H9 (cell line): Measurements from ENCODE around the gene BAIAP2L1. TPM values are rescaled to one million over a fixed set of nuclear protein-coding genes. Genes with fewer than 3 reads are reported as not detected.

Experiments used
- DNase-seq: peaks from one replicate; pipeline ENCODE4 v3.0.0-alpha.2; 2017
- H2AFZ ChIP-seq: one replicate; pipeline ENCODE4 v1.6.1; 2013; ENCODE audit warnings: mild to moderate bottlenecking, low read length, control low read depth, moderate library complexity
- H2AK5ac ChIP-seq: 2 replicates; pipeline ENCODE4 v1.6.1; 2013; ENCODE audit warnings: low read length, control low read depth, mixed read lengths; ENCODE audit not compliant: insufficient read length
- H2BK120ac ChIP-seq: one replicate; pipeline ENCODE4 v1.6.1; 2013; ENCODE audit warnings: low read depth, mild to moderate bottlenecking, low read length, control low read depth, inconsistent platforms; ENCODE audit not compliant: poor library complexity, severe bottlenecking
- H2BK12ac ChIP-seq: 2 replicates; pipeline ENCODE4 v1.6.1; 2013; ENCODE audit warnings: low read length, control low read depth, mixed read lengths, low read depth; ENCODE audit not compliant: insufficient read length
- H2BK15ac ChIP-seq: 2 replicates; pipeline ENCODE4 v1.6.1; 2013; ENCODE audit warnings: low read depth, low read length, control low read depth
- H2BK20ac ChIP-seq: one replicate; pipeline ENCODE4 v1.6.1; 2013; ENCODE audit warnings: low read depth, mild to moderate bottlenecking, low read length, control low read depth, inconsistent platforms; ENCODE audit not compliant: poor library complexity, severe bottlenecking
- H2BK5ac ChIP-seq: 2 replicates; pipeline ENCODE4 v1.6.1; 2013; ENCODE audit warnings: low read length, control low read depth, mixed read lengths; ENCODE audit not compliant: insufficient read length
- H3K14ac ChIP-seq: 2 replicates; pipeline ENCODE4 v1.6.1; 2013; ENCODE audit warnings: low read length, control low read depth; ENCODE audit not compliant: insufficient read depth
- H3K18ac ChIP-seq: 2 replicates; pipeline ENCODE4 v1.6.1; 2013; ENCODE audit warnings: low read depth, mild to moderate bottlenecking, mixed read lengths, low read length, control low read depth; ENCODE audit not compliant: insufficient read length
- H3K23ac ChIP-seq: 2 replicates; pipeline ENCODE4 v1.6.1; 2013; ENCODE audit warnings: low read length, control low read depth, mixed read lengths, low read depth; ENCODE audit not compliant: insufficient read length
- H3K23me2 ChIP-seq: 2 replicates; pipeline ENCODE4 v1.6.1; 2013; ENCODE audit warnings: low read depth, mild to moderate bottlenecking, mixed read lengths, low read length, control low read depth; ENCODE audit not compliant: insufficient read length, poor library complexity, severe bottlenecking
- H3K27ac ChIP-seq: 2 replicates; pipeline ENCODE4 v1.5.1; 2013; ENCODE audit warnings: low read length, control low read depth, mixed read lengths, low read depth; ENCODE audit not compliant: insufficient read length
- H3K27me3 ChIP-seq: 2 replicates; pipeline ENCODE4 v1.6.1; 2013; ENCODE audit warnings: low read length, control low read depth, inconsistent platforms; ENCODE audit not compliant: insufficient read depth
- H3K4ac ChIP-seq: 2 replicates; pipeline ENCODE4 v1.6.1; 2013; ENCODE audit warnings: low read depth, mild to moderate bottlenecking, control low read depth, inconsistent platforms, low read length, moderate library complexity
- H3K4me1 ChIP-seq: 2 replicates; pipeline ENCODE4 v1.6.1; 2013; ENCODE audit warnings: low read length, control low read depth, inconsistent platforms; ENCODE audit not compliant: insufficient read depth
- H3K4me2 ChIP-seq: 2 replicates; pipeline ENCODE4 v1.6.1; 2013; ENCODE audit warnings: low read length, control low read depth, mixed read lengths; ENCODE audit not compliant: insufficient read length, insufficient read depth
- H3K56ac ChIP-seq: 2 replicates; pipeline ENCODE4 v1.6.1; 2013; ENCODE audit warnings: low read depth, mild to moderate bottlenecking, mixed read lengths, low read length, control low read depth; ENCODE audit not compliant: insufficient read length
- H3K79me1 ChIP-seq: 2 replicates; pipeline ENCODE4 v1.6.1; 2013; ENCODE audit warnings: low read depth, mild to moderate bottlenecking, moderate library complexity, low read length, control low read depth, inconsistent platforms; ENCODE audit not compliant: insufficient read depth, poor library complexity, severe bottlenecking
- H3K79me2 ChIP-seq: 2 replicates; pipeline ENCODE4 v1.6.1; 2013; ENCODE audit warnings: low read length, control low read depth, inconsistent platforms; ENCODE audit not compliant: insufficient read depth
- H3K9ac ChIP-seq: 2 replicates; pipeline ENCODE4 v1.6.1; 2013; ENCODE audit warnings: low read length, control low read depth, mixed read lengths; ENCODE audit not compliant: insufficient read length; ENCODE audit errors: extremely low read depth
- H3K9me3 ChIP-seq: one replicate; pipeline ENCODE4 v1.6.1; 2013; ENCODE audit warnings: low read depth, low read length, inconsistent platforms; ENCODE audit not compliant: control insufficient read depth
- H3T11ph ChIP-seq: one replicate; pipeline ENCODE4 v1.6.1; 2013; ENCODE audit warnings: mild to moderate bottlenecking, low read length, control low read depth, inconsistent platforms
- H4K20me1 ChIP-seq: one replicate; pipeline ENCODE4 v1.6.1; 2013; ENCODE audit not compliant: control insufficient read depth, insufficient read length, insufficient read depth
- H4K5ac ChIP-seq: 2 replicates; pipeline ENCODE4 v1.6.1; 2013; ENCODE audit warnings: low read depth, mild to moderate bottlenecking, mixed read lengths, low read length, control low read depth; ENCODE audit not compliant: insufficient read length
- H4K8ac ChIP-seq: replicated peaks from 2 replicates; pipeline ENCODE4 v1.6.1; 2013; ENCODE audit warnings: low read length, control low read depth, mixed read lengths, low read depth; ENCODE audit not compliant: insufficient read length
- H4K91ac ChIP-seq: 2 replicates; pipeline ENCODE4 v1.6.1; 2013; ENCODE audit warnings: low read depth, mild to moderate bottlenecking, moderate library complexity, mixed read lengths, low read length, control low read depth; ENCODE audit not compliant: insufficient read length
- H3K27ac Mint-ChIP-seq, 3 experiments: 2 replicates in 2 of 3; 3 replicates in 1 of 3; pipeline ENCODE4 v1.8.0; 2020 to 2021; ENCODE audit warnings: mixed read lengths in 3 of 3, mild to moderate bottlenecking in 1 of 3, moderate library complexity in 1 of 3
- H3K27me3 Mint-ChIP-seq: 2 replicates; pipeline ENCODE4 v1.8.0; 2021; ENCODE audit warnings: low read depth, mild to moderate bottlenecking, moderate library complexity, mixed read lengths
- H3K36me3 Mint-ChIP-seq, 3 experiments: 2 replicates in 2 of 3; 3 replicates in 1 of 3; pipeline ENCODE4 v1.8.0; 2020 to 2021; ENCODE audit warnings: low read depth in 3 of 3, mixed read lengths in 3 of 3; ENCODE audit not compliant: insufficient read depth in 1 of 3
- H3K4me1 Mint-ChIP-seq, 2 experiments: 2 replicates each; pipeline ENCODE4 v1.8.0; 2020; ENCODE audit warnings: mixed read lengths in 2 of 2
- H3K4me3 Mint-ChIP-seq, 2 experiments: 2 replicates in 1 of 2; 3 replicates in 1 of 2; pipeline ENCODE4 v1.8.0; 2020 to 2021; ENCODE audit warnings: mild to moderate bottlenecking in 2 of 2, mixed read lengths in 2 of 2, moderate library complexity in 1 of 2
- H3K9me3 Mint-ChIP-seq, 2 experiments: 2 replicates in 1 of 2; 3 replicates in 1 of 2; pipeline ENCODE4 v1.8.0; 2020; ENCODE audit warnings: mild to moderate bottlenecking in 2 of 2, mixed read lengths in 2 of 2, moderate library complexity in 1 of 2
- CTCF ChIP-seq: fragments of 200-600 bp; sonication (generic); conservative IDR thresholded peaks from 3 replicates; pipeline ENCODE4 v1.8.0; 2021; ENCODE audit warnings: antibody characterized with exemption, mild to moderate bottlenecking
- WGBS: extraction: QIAGEN DNeasy Blood & Tissue Kit; methylation state at CpG from one replicate; pipeline ENCODE4 v1.1.7; 2013; ENCODE audit warnings: missing lambda C conversion rate, low lambda C conversion rate, mixed read lengths; ENCODE audit not compliant: insufficient read length; ENCODE audit errors: extremely low coverage; 5-methylcytosine and 5-hydroxymethylcytosine counted together
- total RNA-seq: library from RNA; stranded (reverse); gene quantifications from 2 replicates; pipeline ENCODE4 v1.2.1, GENCODE V29; 2021

BAIAP2L1 gene
- total RNA-seq, 1 experiment from 2014 or later = 25.9 TPM

DNA sequence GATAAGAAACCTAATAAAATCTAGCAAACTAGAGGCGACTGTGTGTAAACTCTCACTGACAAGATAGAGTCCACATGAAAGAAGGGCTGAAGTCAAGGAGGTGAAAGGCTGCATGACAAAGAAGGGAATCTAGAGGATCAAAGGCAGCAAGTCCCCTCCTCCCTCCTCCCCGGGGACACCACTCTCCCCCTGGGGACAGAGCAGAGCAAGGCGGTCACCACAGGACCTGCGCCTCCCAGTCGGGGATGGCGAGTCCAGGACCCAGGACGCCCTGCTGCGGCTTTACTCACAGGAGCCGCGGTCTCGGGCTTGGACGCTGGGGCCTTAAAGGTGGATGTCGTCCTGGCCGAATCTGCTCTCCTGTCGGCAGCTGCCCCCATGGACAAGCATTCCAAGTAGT, 97.0 kb downstream of the BAIAP2L1 start:
- H3K4me2 ChIP-seq = no peak overlapping the region
- Mint-ChIP-seq H3K27me3 (no peaks in the 10 kb centered on the region), H3K9me3 (no peaks in the 10 kb centered on the region), H3K4me1 (peaks cover 12 to 20% of the 10 kb centered on the region in 2 experiments), H3K4me3 (no peak overlapping the region), H3K36me3 (peaks cover 41 to 79% (median 67%) of the 10 kb centered on the region in 3 experiments), H3K27ac (no peak overlapping the region)
- H3K9me3 ChIP-seq = no peaks in the 10 kb centered on the region
- no peak overlapping the region for H2BK20ac ChIP-seq
- no peak overlapping the region for H2BK12ac ChIP-seq
- H2BK120ac ChIP-seq = no peak overlapping the region
- no peaks in the 10 kb centered on the region for H3K23me2 ChIP-seq
- H3K27me3 ChIP-seq = no peaks in the 10 kb centered on the region
- H3K79me1 ChIP-seq = no peaks in the 10 kb centered on the region
- no peak overlapping the region for H2BK15ac ChIP-seq
- no peak overlapping the region for H2BK5ac ChIP-seq
- no peak overlapping the region for H2AFZ ChIP-seq
- peaks cover 3% of the 10 kb centered on the region; the same call in 1 of the 2 replicates for H3K4me1 ChIP-seq
- H4K20me1 ChIP-seq = peaks cover 2% of the 10 kb centered on the region
- H3K18ac ChIP-seq = no peak overlapping the region
- H3K9ac ChIP-seq = no peak overlapping the region
- no peak overlapping the region for H3K4ac ChIP-seq
- no peak overlapping the region for H3K14ac ChIP-seq
- H3K27ac ChIP-seq = no peak overlapping the region
- no CpG with 5 or more reads among the region's 15 CpGs for WGBS
- no peak overlapping the region for H4K5ac ChIP-seq
- no peak overlapping the region for H3T11ph ChIP-seq
- no peak overlapping the region for H2AK5ac ChIP-seq
- H3K79me2 ChIP-seq = no peaks in the 10 kb centered on the region
- H4K91ac ChIP-seq = no peak overlapping the region
- no peak overlapping the region for H4K8ac ChIP-seq
- H3K23ac ChIP-seq = no peak overlapping the region
- DNase-seq = peak; percentile 58
- no peak overlapping the region for H3K56ac ChIP-seq
- no peak for TF ChIP-seq CTCF
